ENCODE data around the gene COLGALT1.

COLGALT1 gene

DNA sequence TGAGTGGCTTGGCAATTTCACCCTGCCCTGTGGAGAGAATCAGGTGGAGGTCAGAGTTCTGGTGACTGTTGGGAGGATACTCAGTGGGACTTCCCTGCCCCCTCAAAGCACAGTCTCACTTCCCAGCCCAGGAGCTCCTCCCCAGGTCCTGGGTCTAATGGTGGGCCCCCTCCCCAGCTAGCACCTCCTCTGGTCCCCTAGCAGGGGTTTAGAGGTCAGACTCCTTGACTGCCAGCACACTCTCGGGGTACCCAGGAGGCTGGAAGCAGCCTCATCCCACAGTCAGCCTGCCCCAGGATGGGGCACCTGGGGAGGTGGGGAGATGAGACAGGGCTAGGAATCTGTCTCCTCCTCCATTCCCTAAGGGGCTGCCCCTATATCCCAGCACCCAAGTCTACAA is 65.2 kb downstream of the COLGALT1 start:
- no peaks in the 10 kb centered on the region for H3K4me1 ChIP-seq (ENCODE audit: control insufficient read depth, insufficient read depth, low read length, unreplicated experiment)
- no peaks in the 10 kb centered on the region for H3K36me3 ChIP-seq (ENCODE audit: insufficient read depth, low read length)
- no peak overlapping the region for H2AFZ ChIP-seq (ENCODE audit: low read length, unreplicated experiment)

DNA sequence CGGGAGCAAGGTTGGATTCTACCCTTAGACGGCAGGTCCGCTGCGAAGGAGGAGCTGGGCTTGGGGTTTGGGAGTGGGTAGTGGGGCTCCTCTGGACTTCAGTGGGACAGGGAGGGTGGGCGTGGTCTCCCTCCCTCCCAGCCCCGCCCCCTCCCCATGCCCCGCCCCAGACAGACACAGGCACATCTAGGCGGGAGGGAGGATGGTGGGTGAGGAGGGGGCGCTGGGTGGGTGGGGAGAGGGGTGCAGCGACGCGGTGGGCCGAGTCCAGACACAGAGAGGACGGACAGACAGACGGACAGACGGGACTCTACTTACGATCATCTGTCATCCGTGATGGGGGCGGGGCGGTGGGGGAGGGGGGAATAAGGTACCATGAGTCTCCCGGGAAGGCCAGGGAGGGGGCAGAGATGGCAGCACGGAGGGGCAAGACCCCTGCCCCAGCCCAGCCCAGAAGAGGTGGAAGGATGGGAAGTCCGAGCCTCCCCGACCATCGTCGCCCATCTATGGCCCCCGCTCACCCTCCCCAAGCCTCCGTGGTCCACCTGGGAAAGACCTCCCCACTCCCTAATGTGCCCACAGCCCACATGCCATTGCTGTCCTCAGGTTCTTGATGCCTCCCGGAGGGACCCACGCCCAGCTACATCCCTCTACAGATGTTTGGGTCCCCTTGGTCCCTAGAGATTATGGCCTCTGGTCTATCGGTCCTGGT is 67.9 kb downstream of the COLGALT1 start:
- Histone ChIP-seq H3K27ac (ENCODE audit: low read depth, low read length) (no peak overlapping the region), H2AFZ (ENCODE audit: low read length, unreplicated experiment) (no peak overlapping the region), H3K4me3 (ENCODE audit: low read depth, low read length) (no peak overlapping the region), H3K4me1 (ENCODE audit: control insufficient read depth, insufficient read depth, low read length, unreplicated experiment) (no peaks in the 10 kb centered on the region), H3K36me3 (ENCODE audit: insufficient read depth, low read length) (no peaks in the 10 kb centered on the region), H3K79me2 (ENCODE audit: control insufficient read depth, insufficient read depth, low read length, unreplicated experiment) (no peaks in the 10 kb centered on the region), H3K27me3 (ENCODE audit: insufficient read depth, low read length) (no peaks in the 10 kb centered on the region)

More for the DNA sequence above, 65.2 kb downstream of the COLGALT1 start:
- no peak overlapping the region for H3K27ac ChIP-seq (ENCODE audit: low read depth, low read length)
- H3K27me3 ChIP-seq (ENCODE audit: insufficient read depth, low read length): no peaks in the 10 kb centered on the region
- no peaks in the 10 kb centered on the region for H3K79me2 ChIP-seq (ENCODE audit: control insufficient read depth, insufficient read depth, low read length, unreplicated experiment)
- H3K4me3 ChIP-seq (ENCODE audit: low read depth, low read length): no peak overlapping the region

- no peak overlapping the region for H3K27ac ChIP-seq (ENCODE audit: low read depth, low read length)
- no peaks in the 10 kb centered on the region for H3K27me3 ChIP-seq (ENCODE audit: insufficient read depth, low read length)
- H3K4me3 ChIP-seq (ENCODE audit: low read depth, low read length): no peak overlapping the region
- no peaks in the 10 kb centered on the region for H3K79me2 ChIP-seq (ENCODE audit: control insufficient read depth, insufficient read depth, low read length, unreplicated experiment)
- H2AFZ ChIP-seq (ENCODE audit: low read length, unreplicated experiment): no peak overlapping the region
- no peaks in the 10 kb centered on the region for H3K36me3 ChIP-seq (ENCODE audit: insufficient read depth, low read length)
- H3K4me1 ChIP-seq (ENCODE audit: control insufficient read depth, insufficient read depth, low read length, unreplicated experiment): no peaks in the 10 kb centered on the region
Measured at GRCh38 chr19:17624314-17624991, 69.0 kb downstream of the COLGALT1 start.

DNA sequence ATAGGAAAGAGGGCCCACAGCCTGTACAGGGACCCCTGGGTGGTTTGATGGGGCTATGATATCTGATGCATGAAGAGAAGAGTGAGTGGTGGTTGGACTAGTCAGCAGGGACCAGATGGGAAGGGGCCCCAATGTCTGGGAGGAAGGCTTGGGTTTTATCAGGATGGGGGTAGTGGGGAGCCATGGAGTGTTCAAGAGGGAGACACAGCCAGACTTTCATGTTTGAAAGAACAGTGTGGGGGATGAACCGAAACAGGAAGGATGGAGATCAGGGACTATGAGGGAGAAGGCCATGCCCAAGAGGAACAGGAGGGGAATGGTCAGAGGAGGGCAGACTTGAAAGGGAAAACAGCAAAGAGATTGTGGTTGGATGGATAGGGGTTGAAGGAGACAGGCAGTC is 69.6 kb downstream of the COLGALT1 start:
- Histone ChIP-seq H3K4me3 (ENCODE audit: low read depth, low read length) (no peak overlapping the region), H2AFZ (ENCODE audit: low read length, unreplicated experiment) (no peak overlapping the region), H3K4me1 (ENCODE audit: control insufficient read depth, insufficient read depth, low read length, unreplicated experiment) (no peaks in the 10 kb centered on the region), H3K27me3 (ENCODE audit: insufficient read depth, low read length) (peaks cover 4% of the 10 kb centered on the region; the same call in 1 of the 2 replicates), H3K27ac (ENCODE audit: low read depth, low read length) (no peak overlapping the region), H3K79me2 (ENCODE audit: control insufficient read depth, insufficient read depth, low read length, unreplicated experiment) (no peaks in the 10 kb centered on the region), H3K36me3 (ENCODE audit: insufficient read depth, low read length) (no peaks in the 10 kb centered on the region)

GRCh38 chr19:17625980-17626379 is 70.5 kb downstream of the COLGALT1 start:
- Histone ChIP-seq H3K27ac (ENCODE audit: low read depth, low read length) (no peak overlapping the region), H3K4me1 (ENCODE audit: control insufficient read depth, insufficient read depth, low read length, unreplicated experiment) (no peaks in the 10 kb centered on the region), H2AFZ (ENCODE audit: low read length, unreplicated experiment) (no peak overlapping the region), H3K36me3 (ENCODE audit: insufficient read depth, low read length) (no peaks in the 10 kb centered on the region), H3K27me3 (ENCODE audit: insufficient read depth, low read length) (peaks cover 7% of the 10 kb centered on the region; the same call in 1 of the 2 replicates), H3K79me2 (ENCODE audit: control insufficient read depth, insufficient read depth, low read length, unreplicated experiment) (no peaks in the 10 kb centered on the region), H3K4me3 (ENCODE audit: low read depth, low read length) (no peak overlapping the region)

GRCh38 chr19:17626456-17627015 is 71.1 kb downstream of the COLGALT1 start:
- Histone ChIP-seq H3K27ac (ENCODE audit: low read depth, low read length) (no peak overlapping the region), H3K36me3 (ENCODE audit: insufficient read depth, low read length) (no peaks in the 10 kb centered on the region), H2AFZ (ENCODE audit: low read length, unreplicated experiment) (no peak overlapping the region), H3K27me3 (ENCODE audit: insufficient read depth, low read length) (peaks cover 7% of the 10 kb centered on the region; the same call in 1 of the 2 replicates), H3K4me3 (ENCODE audit: low read depth, low read length) (no peak overlapping the region), H3K79me2 (ENCODE audit: control insufficient read depth, insufficient read depth, low read length, unreplicated experiment) (no peaks in the 10 kb centered on the region), H3K4me1 (ENCODE audit: control insufficient read depth, insufficient read depth, low read length, unreplicated experiment) (no peaks in the 10 kb centered on the region)

DNA sequence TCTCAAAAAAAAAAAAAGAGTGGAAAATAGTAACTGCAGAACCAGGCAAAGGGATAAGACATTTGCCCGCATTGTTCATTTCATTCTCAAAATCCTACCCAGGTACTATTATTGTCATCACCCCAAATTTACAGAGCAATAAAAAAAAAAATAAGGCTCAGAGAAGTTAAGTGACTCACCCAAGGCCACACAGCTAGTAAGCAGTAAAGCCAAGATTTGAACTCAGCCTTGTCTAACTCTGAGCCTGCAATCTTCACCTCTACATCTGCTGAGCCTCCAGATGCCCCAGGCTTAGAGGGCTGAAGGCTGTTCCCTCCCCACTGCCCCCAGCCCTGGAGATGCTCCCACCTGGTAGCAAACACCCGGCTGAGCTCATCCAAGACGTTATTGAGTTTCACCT is 71.7 kb downstream of the COLGALT1 start:
- no peak overlapping the region for H2AFZ ChIP-seq (ENCODE audit: low read length, unreplicated experiment)
- no peaks in the 10 kb centered on the region for H3K79me2 ChIP-seq (ENCODE audit: control insufficient read depth, insufficient read depth, low read length, unreplicated experiment)
- H3K27me3 ChIP-seq (ENCODE audit: insufficient read depth, low read length): peaks cover 7% of the 10 kb centered on the region; the same call in 1 of the 2 replicates
- H3K4me3 ChIP-seq (ENCODE audit: low read depth, low read length): no peak overlapping the region
- no peak overlapping the region for H3K27ac ChIP-seq (ENCODE audit: low read depth, low read length)
- H3K36me3 ChIP-seq (ENCODE audit: insufficient read depth, low read length): no peaks in the 10 kb centered on the region
- no peaks in the 10 kb centered on the region for H3K4me1 ChIP-seq (ENCODE audit: control insufficient read depth, insufficient read depth, low read length, unreplicated experiment)

DNA sequence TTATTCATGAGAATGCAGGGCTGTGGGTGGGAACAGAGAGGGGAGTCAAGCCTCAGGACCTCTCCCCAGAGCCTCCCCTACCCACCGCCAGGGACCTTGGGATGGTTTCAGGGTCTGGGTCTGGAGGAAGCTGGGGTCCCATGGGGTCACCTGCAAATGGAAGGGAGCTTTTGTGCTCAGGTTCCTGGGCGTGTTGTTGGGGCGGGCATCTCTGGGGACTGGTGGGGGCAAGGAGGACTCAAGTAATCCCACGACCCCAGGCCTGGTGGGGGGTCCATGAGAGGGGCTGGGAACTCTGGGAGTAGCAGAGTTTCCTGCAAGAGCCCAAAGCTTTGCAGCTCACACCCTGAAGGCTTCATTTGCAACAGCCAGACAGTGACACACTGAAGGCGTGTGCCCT is 72.5 kb downstream of the COLGALT1 start:
- no peak overlapping the region for H3K27ac ChIP-seq (ENCODE audit: low read depth, low read length)
- no peaks in the 10 kb centered on the region for H3K36me3 ChIP-seq (ENCODE audit: insufficient read depth, low read length)
- H3K4me3 ChIP-seq (ENCODE audit: low read depth, low read length): no peak overlapping the region
- peaks cover 7% of the 10 kb centered on the region; the same call in 1 of the 2 replicates for H3K27me3 ChIP-seq (ENCODE audit: insufficient read depth, low read length)
- no peaks in the 10 kb centered on the region for H3K79me2 ChIP-seq (ENCODE audit: control insufficient read depth, insufficient read depth, low read length, unreplicated experiment)
- no peaks in the 10 kb centered on the region for H3K4me1 ChIP-seq (ENCODE audit: control insufficient read depth, insufficient read depth, low read length, unreplicated experiment)
- H2AFZ ChIP-seq (ENCODE audit: low read length, unreplicated experiment): no peak overlapping the region

DNA sequence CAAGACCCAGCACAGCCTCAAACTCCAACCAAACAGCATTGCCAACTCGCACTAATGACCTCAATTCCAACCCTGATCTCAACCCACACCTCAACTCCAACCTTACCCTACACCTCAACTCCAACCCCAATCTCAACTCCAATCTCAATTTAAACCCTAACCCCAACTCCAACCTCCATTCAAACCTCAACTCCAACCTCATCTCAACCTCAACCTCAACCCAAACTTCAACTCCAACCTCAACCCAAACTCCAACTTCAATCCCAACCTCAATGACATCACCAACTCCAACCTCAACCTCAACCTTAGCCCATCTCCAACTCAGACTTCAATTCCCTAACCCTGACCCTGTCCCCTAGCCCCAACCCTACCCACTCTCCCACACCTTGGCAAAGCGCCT is 74.3 kb downstream of the COLGALT1 start:
- no peaks in the 10 kb centered on the region for H3K79me2 ChIP-seq (ENCODE audit: control insufficient read depth, insufficient read depth, low read length, unreplicated experiment)
- H3K4me3 ChIP-seq (ENCODE audit: low read depth, low read length): no peak overlapping the region
- H3K27me3 ChIP-seq (ENCODE audit: insufficient read depth, low read length): peaks cover 7% of the 10 kb centered on the region; the same call in 1 of the 2 replicates
- H3K27ac ChIP-seq (ENCODE audit: low read depth, low read length): no peak overlapping the region
- H3K36me3 ChIP-seq (ENCODE audit: insufficient read depth, low read length): no peaks in the 10 kb centered on the region
- H2AFZ ChIP-seq (ENCODE audit: low read length, unreplicated experiment): no peak overlapping the region
- no peaks in the 10 kb centered on the region for H3K4me1 ChIP-seq (ENCODE audit: control insufficient read depth, insufficient read depth, low read length, unreplicated experiment)

DNA sequence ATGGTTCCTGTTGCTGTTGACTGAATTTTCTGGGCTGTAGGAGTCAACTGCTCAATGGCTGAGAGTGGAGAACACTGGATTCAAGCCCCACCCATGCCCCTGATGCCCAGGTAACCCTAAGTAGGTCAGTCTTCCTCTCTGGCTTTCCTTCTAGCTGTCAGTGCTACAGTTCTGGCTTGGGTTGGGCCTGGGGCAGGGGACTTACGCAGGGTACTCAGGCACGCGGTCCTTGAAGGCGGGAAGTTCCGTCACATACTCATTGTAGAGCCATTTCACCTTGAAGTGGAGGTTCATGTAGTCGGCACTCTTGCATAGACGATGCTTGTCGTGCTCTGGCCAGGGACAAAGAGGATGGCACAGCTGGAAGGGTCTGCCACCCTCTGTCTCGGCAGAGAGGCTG is 77.1 kb downstream of the COLGALT1 start:
- Histone ChIP-seq H3K27ac (ENCODE audit: low read depth, low read length) (no peak overlapping the region), H3K4me1 (ENCODE audit: control insufficient read depth, insufficient read depth, low read length, unreplicated experiment) (no peaks in the 10 kb centered on the region), H3K36me3 (ENCODE audit: insufficient read depth, low read length) (no peaks in the 10 kb centered on the region), H3K27me3 (ENCODE audit: insufficient read depth, low read length) (peaks cover 14% of the 10 kb centered on the region; the same call in 1 of the 2 replicates), H3K79me2 (ENCODE audit: control insufficient read depth, insufficient read depth, low read length, unreplicated experiment) (no peaks in the 10 kb centered on the region), H3K4me3 (ENCODE audit: low read depth, low read length) (no peak overlapping the region), H2AFZ (ENCODE audit: low read length, unreplicated experiment) (no peak overlapping the region)
